Natural killer cell (primary cell): ENCODE results near the gene WFS1. TPM values are rescaled to one million over a fixed set of nuclear protein-coding genes. Genes with fewer than 3 reads are reported as not detected.

ENCODE experiments used
- ATAC-seq, 3 donors: fragments of 150-1000 bp in 2 of 3; fragments of 200-7000 bp in 1 of 3; cut with Tn5 transposase; 1 replicate in 1 of 3; 2 replicates in 2 of 3; pipeline ENCODE4 v1.10.0; 2021; ENCODE audit warnings: mild to moderate bottlenecking in 2 of 3, moderate library complexity in 2 of 3
- DNase-seq, 2 donors: peaks; one replicate each; pipeline versions ENCODE4 v3.0.0 to v3.0.0-alpha.2; 2013 to 2021; ENCODE audit warnings: mixed read lengths in 1 of 2
- H3K27ac ChIP-seq: one replicate; pipeline ENCODE4 v1.5.1; 2013; ENCODE audit warnings: mild to moderate bottlenecking, low read length
- H3K27me3 ChIP-seq: one replicate; pipeline ENCODE4 v1.6.1; 2013; ENCODE audit warnings: low read length; ENCODE audit not compliant: control insufficient read depth, insufficient read depth
- H3K36me3 ChIP-seq: one replicate; pipeline ENCODE4 v1.6.1; 2013; ENCODE audit warnings: low read length; ENCODE audit not compliant: control insufficient read depth, insufficient read depth
- H3K4me1 ChIP-seq: one replicate; pipeline ENCODE4 v1.6.1; 2013; ENCODE audit warnings: low read length; ENCODE audit not compliant: control insufficient read depth, insufficient read depth
- H3K4me3 ChIP-seq: one replicate; pipeline ENCODE4 v1.5.1; 2013; ENCODE audit warnings: low read length
- H3K9me3 ChIP-seq: one replicate; pipeline ENCODE4 v1.6.1; 2013; ENCODE audit warnings: low read length; ENCODE audit not compliant: control insufficient read depth, insufficient read depth
- H3K27ac Mint-ChIP-seq, 2 donors: one replicate each; pipeline ENCODE4 v1.8.0; 2022; ENCODE audit warnings: mild to moderate bottlenecking in 2 of 2, mixed read lengths in 2 of 2, moderate library complexity in 1 of 2
- H3K27me3 Mint-ChIP-seq, 2 donors: one replicate each; pipeline ENCODE4 v1.8.0; 2022; ENCODE audit warnings: low read depth in 2 of 2, mixed read lengths in 2 of 2
- H3K36me3 Mint-ChIP-seq: one replicate; pipeline ENCODE4 v1.8.0; 2022; ENCODE audit warnings: mixed read lengths
- H3K4me1 Mint-ChIP-seq, 2 donors: one replicate each; pipeline ENCODE4 v1.8.0; 2022; ENCODE audit warnings: mixed read lengths in 2 of 2
- H3K4me3 Mint-ChIP-seq: one replicate; pipeline ENCODE4 v1.8.0; 2022; ENCODE audit warnings: mild to moderate bottlenecking, moderate library complexity, mixed read lengths
- H3K9me3 Mint-ChIP-seq, 2 donors: one replicate each; pipeline ENCODE4 v1.8.0; 2022; ENCODE audit warnings: mixed read lengths in 2 of 2
- CTCF ChIP-seq: fragments of 200-600 bp; IDR thresholded peaks from one replicate; pipeline ENCODE4 v1.8.0; 2022; ENCODE audit warnings: antibody characterized with exemption
- WGBS: methylation state at CpG from one replicate; pipeline ENCODE4 v1.1.7; 2013; ENCODE audit warnings: missing lambda C conversion rate; ENCODE audit not compliant: insufficient coverage; 5-methylcytosine and 5-hydroxymethylcytosine counted together
- intact Hi-C: fragments of 100-400 bp; cut with micrococcal nuclease; formaldehyde crosslinking; loops from one replicate; pipeline ENCODE4 v1.14.2; 2022
- total RNA-seq, 4 donors: library from RNA; stranded (reverse); fragments of 120-200 nt in 1 of 4; gene quantifications; one replicate each; pipeline versions ENCODE4 v1.2.3 to v1.2.4, GENCODE V29; 2013 to 2022

WFS1 gene
- total RNA-seq, 3 donors from 2014 or later (not counting 1 experiment from before 2014, with no cell fraction given): 3.0 to 5.6 (median 3.5) TPM

GRCh38 chr4:6251365-6251764, 18.3 kb upstream of the WFS1 start:
- Histone ChIP-seq H3K4me1 (peaks cover 3% of the 10 kb centered on the region), H3K27me3 (no peaks in the 10 kb centered on the region), H3K27ac (no peak overlapping the region), H3K9me3 (no peaks in the 10 kb centered on the region), H3K36me3 (no peaks in the 10 kb centered on the region), H3K4me3 (no peak overlapping the region)
- Mint-ChIP-seq H3K4me3 (no peak overlapping the region), H3K4me1 (peaks cover 5% of the 10 kb centered on the region in 2 donors), H3K27me3 (peaks cover 28 to 45% of the 10 kb centered on the region in 2 donors), H3K36me3 (no peaks in the 10 kb centered on the region), H3K9me3 (no peaks in the 10 kb centered on the region), H3K27ac (no peak overlapping the region)
- no peak for DNase-seq
- 92% methylated on average over 14 of the region's 14 CpGs for WGBS
- no peak for TF ChIP-seq CTCF
- intact Hi-C loops: loop anchor here (5.0 kb wide), 2 partner anchors 119 to 296 kb away; no protein-coding TSS in a partner anchor
- ATAC-seq: no peak

- Mint-ChIP-seq H3K9me3 (no peaks in the 10 kb centered on the region), H3K36me3 (no peaks in the 10 kb centered on the region), H3K4me1 (peaks cover 9 to 10% of the 10 kb centered on the region in 2 donors), H3K4me3 (no peak overlapping the region), H3K27ac (no peak overlapping the region), H3K27me3 (peaks cover 24 to 44% of the 10 kb centered on the region in 2 donors)
- WGBS: 84% methylated on average over 8 of the region's 8 CpGs
- DNase-seq (no peak), ATAC-seq (no peak)
- no peaks in the 10 kb centered on the region for H3K27me3 ChIP-seq
- no peaks in the 10 kb centered on the region for H3K36me3 ChIP-seq
- H3K4me1 ChIP-seq: peaks cover 4% of the 10 kb centered on the region
- H3K27ac ChIP-seq: no peak overlapping the region
- no peak for TF ChIP-seq CTCF
- no peak overlapping the region for H3K4me3 ChIP-seq
- H3K9me3 ChIP-seq: no peaks in the 10 kb centered on the region
- intact Hi-C loops: loop anchor here (5.0 kb wide), 2 partner anchors 120 to 295 kb away; no protein-coding TSS in a partner anchor
These were observed 17.6 kb upstream of the WFS1 start for GRCh38 chr4:6252051-6252450.

- H3K4me3 Mint-ChIP-seq: no peak overlapping the region
- WGBS: 84% methylated on average over 6 of the region's 6 CpGs
- no peak overlapping the region for H3K27ac ChIP-seq
These were observed 16.5 kb upstream of the WFS1 start for GRCh38 chr4:6253111-6253510.

More at GRCh38 chr4:6253111-6253510, 16.5 kb upstream of the WFS1 start:
- H3K36me3 ChIP-seq: no peaks in the 10 kb centered on the region
- H3K4me3 ChIP-seq: no peak overlapping the region
- no peak for TF ChIP-seq CTCF
- Mint-ChIP-seq H3K36me3 (no peaks in the 10 kb centered on the region), H3K27me3 (peaks cover 19 to 36% of the 10 kb centered on the region in 2 donors), H3K4me1 (peaks cover 16 to 17% of the 10 kb centered on the region in 2 donors), H3K9me3 (no peaks in the 10 kb centered on the region), H3K27ac (no peak overlapping the region)
- no peaks in the 10 kb centered on the region for H3K9me3 ChIP-seq
- intact Hi-C loops: loop anchor here (5.0 kb wide), 2 partner anchors 121 to 294 kb away; no protein-coding TSS in a partner anchor
- H3K27me3 ChIP-seq: no peaks in the 10 kb centered on the region
- H3K4me1 ChIP-seq: peaks cover 10% of the 10 kb centered on the region
- ATAC-seq (no peak), DNase-seq (no peak)
